IPS-18a (cell line): ENCODE measurements around the gene PSENEN.

Experiments used
- H3K27ac ChIP-seq: one replicate; pipeline ENCODE4 v1.5.1; 2013; ENCODE audit warnings: low read length
- H3K27me3 ChIP-seq: one replicate; pipeline ENCODE4 v1.6.1; 2013; ENCODE audit warnings: mild to moderate bottlenecking, low read length; ENCODE audit not compliant: control insufficient read depth, insufficient read depth
- H3K36me3 ChIP-seq: one replicate; pipeline ENCODE4 v1.6.1; 2013; ENCODE audit warnings: low read depth, low read length; ENCODE audit not compliant: control insufficient read depth
- H3K4me1 ChIP-seq: one replicate; pipeline ENCODE4 v1.6.1; 2013; ENCODE audit warnings: low read depth, low read length; ENCODE audit not compliant: control insufficient read depth
- H3K4me3 ChIP-seq: one replicate; pipeline ENCODE4 v1.5.1; 2013; ENCODE audit warnings: low read length
- H3K9ac ChIP-seq: one replicate; pipeline ENCODE4 v1.6.1; 2013; ENCODE audit warnings: mild to moderate bottlenecking, low read length, moderate library complexity
- H3K9me3 ChIP-seq: one replicate; pipeline ENCODE4 v1.6.1; 2013; ENCODE audit warnings: low read depth, low read length; ENCODE audit not compliant: control insufficient read depth

PSENEN gene

DNA sequence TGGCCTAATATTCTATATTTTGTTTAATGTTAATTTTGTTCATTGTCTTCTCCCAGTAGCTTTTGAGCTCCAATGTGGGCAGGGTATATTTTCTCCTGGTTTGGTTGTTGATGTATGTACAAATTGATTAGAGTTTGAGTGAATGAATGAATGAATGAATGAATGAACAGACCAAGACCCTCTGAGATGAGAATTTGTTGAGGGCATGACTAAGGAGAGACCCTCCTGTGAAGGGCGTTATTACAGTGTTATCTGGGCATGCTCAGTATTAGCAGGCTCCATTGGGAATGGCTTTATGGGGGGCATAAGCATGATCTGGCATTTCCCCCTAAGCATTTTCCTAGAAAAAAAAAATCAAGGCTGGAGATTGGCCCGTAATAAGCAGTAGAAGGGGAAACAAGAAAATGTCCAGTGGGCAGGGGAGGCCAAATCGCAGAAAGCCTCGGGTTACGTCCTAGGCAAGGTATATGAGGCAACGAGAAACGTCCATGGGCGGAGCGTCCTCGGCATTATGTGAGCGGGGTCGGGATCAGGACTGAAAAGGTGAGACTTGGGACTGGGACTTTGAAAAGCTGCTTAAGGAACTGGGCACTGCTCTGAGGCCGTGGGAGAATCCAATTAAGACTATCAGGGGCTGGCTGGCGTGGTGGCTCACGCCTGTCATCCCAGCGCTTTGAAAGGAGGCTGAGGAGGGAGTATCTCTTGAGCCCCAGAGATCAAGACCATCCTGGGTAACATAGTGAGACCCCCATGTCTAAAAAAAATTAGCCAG is 29.0 kb downstream of the PSENEN start:
- Histone ChIP-seq H3K27ac (no peak overlapping the region), H3K27me3 (peaks cover 21% of the 10 kb centered on the region), H3K9me3 (no peaks in the 10 kb centered on the region), H3K9ac (no peak overlapping the region), H3K4me3 (peak overlapping the region; percentile 67), H3K4me1 (peaks cover 17% of the 10 kb centered on the region), H3K36me3 (no peaks in the 10 kb centered on the region)

DNA sequence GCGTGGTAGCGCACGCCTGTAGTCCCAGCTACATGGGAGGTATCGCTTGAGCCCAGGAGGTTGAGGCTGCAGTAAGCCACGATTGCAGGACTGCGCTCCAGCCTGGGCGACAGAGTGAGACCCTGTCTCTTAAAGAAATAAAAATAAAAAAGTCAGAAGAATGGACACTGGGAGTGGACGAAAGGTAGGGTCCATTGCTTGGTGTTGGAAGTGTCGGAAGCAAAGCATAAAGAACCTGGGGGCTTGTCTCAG is 29.5 kb downstream of the PSENEN start:
- H3K9ac ChIP-seq = no peak overlapping the region

DNA sequence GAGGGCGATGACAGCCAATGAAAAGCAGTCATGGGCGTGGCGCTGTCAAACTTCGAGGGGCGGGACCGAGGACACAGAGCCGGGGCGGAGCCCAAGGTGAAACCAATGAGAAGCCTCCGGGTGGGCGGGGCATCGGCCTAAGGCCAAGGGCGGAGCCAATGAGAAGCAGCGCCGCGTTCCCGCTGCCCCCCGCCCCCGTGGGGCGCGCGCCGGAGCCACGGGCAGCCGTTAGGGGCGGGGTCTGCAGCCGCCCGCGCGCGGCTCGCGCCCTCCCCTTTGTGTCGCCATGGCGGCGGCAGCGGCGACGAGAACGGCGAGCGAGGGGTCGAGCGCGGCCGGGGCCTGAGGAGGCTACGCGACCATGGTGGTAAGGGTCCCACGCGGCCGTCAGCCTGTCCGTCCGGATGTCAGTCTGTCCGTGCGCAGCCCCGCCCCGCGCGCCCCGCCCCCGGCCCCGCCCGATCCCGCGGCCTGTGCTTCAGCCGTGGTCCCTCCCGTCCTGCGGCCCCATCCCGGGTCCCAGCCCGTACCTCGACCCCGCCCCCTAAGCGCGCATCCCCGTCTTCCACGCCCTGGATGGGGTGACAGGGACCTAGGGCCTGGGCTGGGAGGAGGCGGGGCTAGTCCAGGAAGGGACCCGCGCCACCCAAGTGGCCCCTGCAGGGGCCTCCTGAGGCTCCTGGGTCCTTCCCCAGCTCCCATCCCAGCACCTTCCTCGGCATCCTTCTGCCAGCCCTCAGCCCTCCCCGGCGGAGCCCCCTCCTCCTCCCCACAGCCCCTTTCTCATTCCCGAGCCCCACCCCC is 30.0 kb downstream of the PSENEN start, which contains the start of gene ARHGAP33:
Gene ARHGAP33, plus strand, starts transcription at position 267 of the 804 bp plus-strand sequence. Its CDS starts 95 bp downstream, at position 362.
- Histone ChIP-seq H3K27ac (no peak within 1 kb of the TSS), H3K9ac (no peak within 1 kb of the TSS), H3K27me3 (peaks cover 21% of the 10 kb centered on the region), H3K36me3 (no peaks in the 10 kb centered on the region), H3K9me3 (no peaks in the 10 kb centered on the region), H3K4me1 (peaks cover 17% of the 10 kb centered on the region), H3K4me3 (peak within 1 kb of the TSS; percentile 67)

More for the DNA sequence above, 29.5 kb downstream of the PSENEN start:
- Histone ChIP-seq H3K4me3 (peak overlapping the region; percentile 67), H3K27me3 (peaks cover 21% of the 10 kb centered on the region), H3K36me3 (no peaks in the 10 kb centered on the region), H3K4me1 (peaks cover 17% of the 10 kb centered on the region), H3K27ac (no peak overlapping the region), H3K9me3 (no peaks in the 10 kb centered on the region)

DNA sequence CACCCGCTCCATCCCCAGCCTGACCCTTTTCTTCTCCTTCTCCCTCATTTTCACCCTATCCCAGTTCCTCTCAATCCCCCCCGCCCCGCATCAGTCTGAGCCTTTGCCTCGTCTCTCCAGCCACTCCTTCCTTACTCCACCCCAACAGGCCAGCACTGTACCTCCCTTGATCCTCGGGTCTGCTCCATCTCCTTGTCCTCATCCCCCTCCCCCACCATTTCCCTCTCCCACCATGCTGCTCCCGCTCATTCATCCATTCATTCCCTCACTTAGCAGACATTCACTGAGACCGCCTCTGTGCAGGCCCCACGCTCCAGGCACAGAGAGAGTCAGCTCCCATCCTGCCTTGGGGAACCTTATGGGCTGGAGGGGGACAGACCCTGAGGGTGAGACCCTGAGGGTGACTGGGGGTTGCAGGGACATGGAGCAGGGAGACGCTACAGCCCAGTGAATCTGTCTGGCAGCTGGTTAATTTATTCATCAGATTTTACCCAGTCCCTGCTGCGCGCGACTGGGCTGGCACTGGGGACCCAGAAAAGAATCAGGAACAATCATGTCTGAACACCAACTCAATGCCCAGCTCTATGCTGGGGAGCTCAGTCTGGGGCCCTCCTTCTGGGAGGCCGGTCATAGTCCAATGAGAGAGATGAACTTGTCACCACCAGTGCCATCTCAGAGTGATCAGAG is 30.8 kb downstream of the PSENEN start:
- Histone ChIP-seq H3K9me3 (no peaks in the 10 kb centered on the region), H3K27ac (no peak overlapping the region), H3K36me3 (no peaks in the 10 kb centered on the region), H3K4me3 (peak overlapping the region; percentile 67), H3K27me3 (peaks cover 21% of the 10 kb centered on the region), H3K4me1 (peaks cover 17% of the 10 kb centered on the region), H3K9ac (no peak overlapping the region)

- Histone ChIP-seq H3K4me3 (peak overlapping the region; percentile 67), H3K27ac (no peak overlapping the region), H3K9ac (no peak overlapping the region)
These were observed 31.8 kb downstream of the PSENEN start for GRCh38 chr19:35777086-35777841.

GRCh38 chr19:35777961-35778360 is 32.5 kb downstream of the PSENEN start:
- Histone ChIP-seq H3K27me3 (peaks cover 19% of the 10 kb centered on the region), H3K9ac (no peak overlapping the region), H3K27ac (no peak overlapping the region), H3K4me1 (peaks cover 17% of the 10 kb centered on the region), H3K9me3 (no peaks in the 10 kb centered on the region), H3K36me3 (no peaks in the 10 kb centered on the region), H3K4me3 (no peak overlapping the region)

More at GRCh38 chr19:35777086-35777841, 31.8 kb downstream of the PSENEN start:
- peaks cover 21% of the 10 kb centered on the region for H3K27me3 ChIP-seq
- peaks cover 17% of the 10 kb centered on the region for H3K4me1 ChIP-seq
- no peaks in the 10 kb centered on the region for H3K9me3 ChIP-seq
- no peaks in the 10 kb centered on the region for H3K36me3 ChIP-seq

- no peak overlapping the region for H3K27ac ChIP-seq
- no peaks in the 10 kb centered on the region for H3K36me3 ChIP-seq
- peaks cover 13% of the 10 kb centered on the region for H3K27me3 ChIP-seq
- H3K9me3 ChIP-seq = no peaks in the 10 kb centered on the region
- peaks cover 20% of the 10 kb centered on the region for H3K4me1 ChIP-seq
- H3K4me3 ChIP-seq = no peak overlapping the region
- no peak overlapping the region for H3K9ac ChIP-seq
These were observed 33.6 kb downstream of the PSENEN start for GRCh38 chr19:35779033-35779432.

DNA sequence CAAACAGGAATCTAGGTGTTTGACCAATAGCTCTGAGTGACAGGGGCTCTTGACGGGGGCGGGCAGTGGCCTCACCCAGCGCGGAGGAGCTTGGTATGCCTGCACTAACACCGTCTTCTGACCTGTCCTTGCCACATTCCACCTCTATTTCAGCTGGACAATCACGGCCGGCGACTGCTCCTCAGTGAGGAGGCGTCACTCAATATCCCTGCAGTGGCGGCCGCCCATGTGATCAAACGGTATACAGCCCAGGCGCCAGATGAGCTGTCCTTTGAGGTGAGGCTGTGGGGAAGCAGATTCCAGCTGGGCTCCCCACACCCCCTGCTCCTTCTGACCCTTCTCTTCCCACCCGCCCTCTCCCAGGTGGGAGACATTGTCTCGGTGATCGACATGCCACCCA is 34.6 kb downstream of the PSENEN start:
- Histone ChIP-seq H3K9ac (no peak overlapping the region), H3K27ac (no peak overlapping the region), H3K27me3 (peaks cover 8% of the 10 kb centered on the region), H3K4me3 (no peak overlapping the region), H3K4me1 (peaks cover 17% of the 10 kb centered on the region), H3K9me3 (no peaks in the 10 kb centered on the region), H3K36me3 (no peaks in the 10 kb centered on the region)

- Histone ChIP-seq H3K4me3 (no peak overlapping the region), H3K9ac (no peak overlapping the region), H3K36me3 (no peaks in the 10 kb centered on the region), H3K9me3 (no peaks in the 10 kb centered on the region), H3K27me3 (peaks cover 8% of the 10 kb centered on the region), H3K4me1 (peaks cover 17% of the 10 kb centered on the region), H3K27ac (no peak overlapping the region)
These were observed 35.3 kb downstream of the PSENEN start for GRCh38 chr19:35780717-35781116.

DNA sequence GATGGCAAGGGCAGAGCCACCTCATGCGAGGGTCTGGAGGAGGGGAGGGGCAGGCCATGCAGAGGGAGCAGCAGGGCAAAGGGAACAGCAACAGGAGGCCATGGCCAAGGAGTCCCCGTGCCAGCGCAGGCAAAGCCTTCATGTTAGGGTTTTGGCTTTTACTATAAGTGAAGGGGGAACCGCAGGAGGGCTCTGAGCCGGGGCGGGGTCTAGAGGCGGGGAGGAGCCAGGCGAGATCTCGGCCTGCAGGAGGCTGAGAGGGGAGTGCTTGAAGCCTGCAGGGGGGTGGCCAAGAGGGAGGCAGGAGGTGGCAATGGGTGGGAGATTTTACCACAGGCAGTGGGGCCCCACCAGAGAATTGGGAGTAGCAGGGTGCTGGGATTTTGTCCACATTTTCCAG is 36.2 kb downstream of the PSENEN start:
- no peaks in the 10 kb centered on the region for H3K36me3 ChIP-seq

GRCh38 chr19:35782589-35782988 is 37.1 kb downstream of the PSENEN start:
- H3K9ac ChIP-seq = no peak overlapping the region
- H3K4me3 ChIP-seq = no peak overlapping the region
- H3K27me3 ChIP-seq = no peaks in the 10 kb centered on the region
- H3K4me1 ChIP-seq = peaks cover 4% of the 10 kb centered on the region
- H3K9me3 ChIP-seq = no peaks in the 10 kb centered on the region
- H3K27ac ChIP-seq = no peak overlapping the region
- H3K36me3 ChIP-seq = no peaks in the 10 kb centered on the region

More for the DNA sequence above, 36.2 kb downstream of the PSENEN start:
- Histone ChIP-seq H3K4me1 (peaks cover 11% of the 10 kb centered on the region), H3K27ac (no peak overlapping the region), H3K27me3 (peaks cover 4% of the 10 kb centered on the region), H3K9me3 (no peaks in the 10 kb centered on the region), H3K4me3 (no peak overlapping the region), H3K9ac (no peak overlapping the region)
